Measurements from ENCODE around the gene GFPT2.

GRCh38 chr5:180304431-180305375 is 48.4 kb downstream of the GFPT2 start:
- TF ChIP-seq CTCF (conservative IDR thresholded peaks at IDR 0.05; ENCODE audit: low read depth, low read length) (no peak), EZH2 (IDR thresholded peaks at IDR 0.05; ENCODE audit: borderline replicate concordance, low read depth, low read length, poor library complexity, severe bottlenecking) (no peak)

All from A673 (cell line).